ENCODE data around the gene HOXA4.

DNA sequence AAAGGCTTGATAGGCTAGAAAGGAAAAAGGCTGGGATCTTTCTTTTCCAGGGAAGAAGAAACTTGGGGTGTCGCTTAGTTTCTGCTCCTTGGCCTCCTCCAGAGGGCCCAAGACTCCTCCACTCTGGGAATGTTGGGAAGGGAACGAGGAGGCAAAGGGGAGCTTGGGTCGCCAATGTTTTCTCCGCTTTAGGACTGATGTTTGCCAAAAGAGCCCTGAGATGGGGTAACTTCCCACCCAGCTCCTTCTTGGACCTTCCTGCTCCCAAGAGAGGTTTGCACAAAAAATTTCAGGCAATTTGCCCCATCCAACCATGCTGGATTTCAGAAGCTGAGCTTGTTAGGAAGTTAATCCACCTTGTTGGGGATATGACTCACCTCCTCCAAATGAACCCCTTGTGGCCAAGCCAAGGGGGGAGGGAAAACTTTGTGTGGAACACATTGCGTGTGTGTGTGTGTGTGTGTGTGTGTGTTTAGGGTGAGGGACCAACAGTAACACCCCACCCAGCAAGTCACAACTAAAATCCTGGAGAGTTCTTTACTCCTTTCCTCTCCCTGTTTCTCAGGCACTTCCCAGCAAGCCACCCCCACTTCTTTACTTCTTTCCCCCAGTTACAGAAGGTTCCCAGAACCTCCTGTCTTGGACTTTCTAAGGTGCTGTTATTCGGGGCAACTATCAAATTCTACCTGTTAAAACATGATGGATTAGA, 19.4 kb downstream of the HOXA4 start:
- TF ChIP-seq, protein P1, sequence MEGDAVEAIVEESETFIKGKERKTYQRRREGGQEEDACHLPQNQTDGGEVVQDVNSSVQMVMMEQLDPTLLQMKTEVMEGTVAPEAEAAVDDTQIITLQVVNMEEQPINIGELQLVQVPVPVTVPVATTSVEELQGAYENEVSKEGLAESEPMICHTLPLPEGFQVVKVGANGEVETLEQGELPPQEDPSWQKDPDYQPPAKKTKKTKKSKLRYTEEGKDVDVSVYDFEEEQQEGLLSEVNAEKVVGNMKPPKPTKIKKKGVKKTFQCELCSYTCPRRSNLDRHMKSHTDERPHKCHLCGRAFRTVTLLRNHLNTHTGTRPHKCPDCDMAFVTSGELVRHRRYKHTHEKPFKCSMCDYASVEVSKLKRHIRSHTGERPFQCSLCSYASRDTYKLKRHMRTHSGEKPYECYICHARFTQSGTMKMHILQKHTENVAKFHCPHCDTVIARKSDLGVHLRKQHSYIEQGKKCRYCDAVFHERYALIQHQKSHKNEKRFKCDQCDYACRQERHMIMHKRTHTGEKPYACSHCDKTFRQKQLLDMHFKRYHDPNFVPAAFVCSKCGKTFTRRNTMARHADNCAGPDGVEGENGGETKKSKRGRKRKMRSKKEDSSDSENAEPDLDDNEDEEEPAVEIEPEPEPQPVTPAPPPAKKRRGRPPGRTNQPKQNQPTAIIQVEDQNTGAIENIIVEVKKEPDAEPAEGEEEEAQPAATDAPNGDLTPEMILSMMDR (conservative IDR thresholded peaks at IDR 0.05 in 1 of 2, IDR thresholded peaks at IDR 0.05 in 1 of 2; ENCODE audit: low read depth in 1 of 2, low read length in 2 of 2): no peak
- TF ChIP-seq EZH2 (IDR thresholded peaks at IDR 0.05; ENCODE audit: low read length, missing control alignments): no peak

All from fibroblast of lung (primary cell).